NOMO-1 treated with DMSO at 0.1 percent for 48 hours (cell line): ENCODE data around the gene REV1.

ENCODE experiments used
- DNase-seq: peaks from one replicate; lab custom pipeline; 2025; ENCODE audit not compliant: unreplicated experiment; lab: John Stamatoyannopoulos, UW

The REV1 gene

GRCh38 chr2:99451280-99451679 is 38.5 kb downstream of the REV1 start:
- DNase-seq = no peak

- DNase-seq = no peak
Measured at GRCh38 chr2:99450199-99450598, 39.6 kb downstream of the REV1 start.

- DNase-seq = no peak
Measured at GRCh38 chr2:99448556-99448955, 41.3 kb downstream of the REV1 start.

GRCh38 chr2:99445065-99445464 is 44.8 kb downstream of the REV1 start:
- no peak for DNase-seq

- no peak for DNase-seq
Measured at GRCh38 chr2:99444222-99444621, 45.6 kb downstream of the REV1 start.

GRCh38 chr2:99442837-99443236 is 47.0 kb downstream of the REV1 start:
- no peak for DNase-seq

- no peak for DNase-seq
Measured at GRCh38 chr2:99439971-99440505, 49.8 kb downstream of the REV1 start.

GRCh38 chr2:99436874-99437273 is 52.9 kb downstream of the REV1 start:
- no peak for DNase-seq

- no peak for DNase-seq
Measured at GRCh38 chr2:99433340-99433739, 56.5 kb downstream of the REV1 start.

GRCh38 chr2:99431587-99432275 is 58.1 kb downstream of the REV1 start:
- no peak for DNase-seq

GRCh38 chr2:99430614-99431291 is 59.1 kb downstream of the REV1 start:
- DNase-seq = no peak

- DNase-seq = no peak
Measured at GRCh38 chr2:99425022-99425421, 64.8 kb downstream of the REV1 start.

- no peak for DNase-seq
Measured at GRCh38 chr2:99424371-99424770, 65.4 kb downstream of the REV1 start.

GRCh38 chr2:99422599-99422998 is 67.2 kb downstream of the REV1 start:
- DNase-seq = no peak

- DNase-seq = no peak
Measured at GRCh38 chr2:99421469-99421868, 68.3 kb downstream of the REV1 start.

- no peak for DNase-seq
Measured at GRCh38 chr2:99420751-99421299, 69.0 kb downstream of the REV1 start.

- DNase-seq = no peak
Measured at GRCh38 chr2:99420031-99420430, 69.8 kb downstream of the REV1 start.

- no peak for DNase-seq
Measured at GRCh38 chr2:99417396-99417795, 72.4 kb downstream of the REV1 start.

GRCh38 chr2:99414566-99414965 is 75.3 kb downstream of the REV1 start:
- no peak for DNase-seq

GRCh38 chr2:99410276-99410675 is 79.5 kb downstream of the REV1 start:
- no peak for DNase-seq

GRCh38 chr2:99406137-99406536 is 83.7 kb downstream of the REV1 start:
- no peak for DNase-seq
